ENCODE measurements around the gene FFAR1. TPM values are rescaled to one million over a fixed set of nuclear protein-coding genes. Genes with fewer than 3 reads are reported as not detected.

FFAR1 gene
- polyA plus RNA-seq, 3 donors from 2014 or later = not detected

DNA sequence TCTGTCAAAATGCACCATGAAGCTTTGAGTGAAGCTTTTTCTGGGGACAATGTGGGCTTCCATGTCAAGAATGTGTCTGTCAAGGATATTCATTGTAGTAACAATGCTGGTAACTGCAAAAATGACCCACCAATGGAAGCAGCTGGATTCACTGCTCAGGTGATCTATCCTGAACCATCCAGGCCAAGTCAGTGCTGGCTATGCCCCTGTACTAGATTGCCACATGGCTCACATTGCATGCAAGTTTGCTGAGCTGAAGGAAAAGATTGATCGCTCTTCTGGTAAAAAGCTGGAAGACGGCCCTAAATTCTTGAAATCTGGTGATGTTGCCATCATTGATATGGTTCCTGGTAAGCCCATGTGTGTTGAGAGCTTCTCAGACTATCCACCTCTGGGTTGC is 35.8 kb downstream of the FFAR1 start:
- Mint-ChIP-seq H3K4me1 (no peaks in the 10 kb centered on the region), H3K4me3 (no peak overlapping the region), H3K27me3 (ENCODE audit: low read depth in 3 of 3) (peaks cover 4 to 6% (median 6%) of the 10 kb centered on the region in 3 donors), H3K9me3 (peaks cover 0 to 5% (median 3%) of the 10 kb centered on the region in 6 donors), H3K36me3 (peaks cover 0 to 7% (median 0%) of the 10 kb centered on the region in 3 donors), H3K27ac (peak overlapping the region in 1 of 6 donors; percentile 46)
- no peak for DNase-seq

DNA sequence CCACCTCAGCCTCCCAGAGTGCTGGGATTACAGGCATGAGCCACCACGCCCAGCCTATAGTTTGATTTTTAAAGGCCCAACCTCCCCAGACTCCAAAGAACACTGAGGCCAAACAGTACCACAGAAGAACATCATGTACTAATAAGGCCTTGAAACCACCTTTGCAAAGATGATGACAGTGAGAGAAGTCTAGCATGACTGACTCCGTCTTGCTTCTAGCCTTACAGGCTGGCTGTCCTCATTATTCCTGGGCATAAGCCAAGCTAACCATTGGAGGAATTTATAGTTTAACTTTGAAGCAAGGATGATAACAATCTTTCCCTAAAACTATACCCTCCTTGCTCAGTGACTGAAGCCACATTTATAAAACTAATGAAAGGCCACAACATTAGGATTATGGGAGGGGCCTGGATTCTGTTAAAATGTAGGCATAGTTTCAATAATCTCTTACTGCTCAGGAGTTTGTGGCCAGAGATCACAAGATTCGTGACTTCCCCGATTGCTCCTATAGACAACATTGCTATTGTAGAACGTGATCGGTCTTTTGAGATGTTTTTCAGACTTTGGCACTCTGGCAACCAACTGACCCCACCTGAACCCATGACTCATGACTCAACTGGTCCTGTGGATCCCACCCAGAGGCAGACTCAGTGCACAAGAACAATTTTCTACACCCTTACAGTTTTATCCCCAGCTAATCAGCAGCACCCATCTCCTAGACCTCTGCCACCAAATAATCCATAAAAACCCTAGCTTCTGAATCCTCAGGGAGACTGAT is 40.8 kb downstream of the FFAR1 start:
- no peaks in the 10 kb centered on the region for H3K4me1 Mint-ChIP-seq
- H3K27me3 Mint-ChIP-seq (ENCODE audit: low read depth in 3 of 3) = peaks cover 0 to 4% (median 3%) of the 10 kb centered on the region in 3 donors
- DNase-seq = no peak
- H3K9me3 Mint-ChIP-seq = peaks cover 0 to 5% (median 3%) of the 10 kb centered on the region in 6 donors
- H3K36me3 Mint-ChIP-seq = peaks cover 0 to 4% (median 0%) of the 10 kb centered on the region in 3 donors
- no peak overlapping the region for H3K4me3 Mint-ChIP-seq
- no peak overlapping the region for H3K27ac Mint-ChIP-seq

DNA sequence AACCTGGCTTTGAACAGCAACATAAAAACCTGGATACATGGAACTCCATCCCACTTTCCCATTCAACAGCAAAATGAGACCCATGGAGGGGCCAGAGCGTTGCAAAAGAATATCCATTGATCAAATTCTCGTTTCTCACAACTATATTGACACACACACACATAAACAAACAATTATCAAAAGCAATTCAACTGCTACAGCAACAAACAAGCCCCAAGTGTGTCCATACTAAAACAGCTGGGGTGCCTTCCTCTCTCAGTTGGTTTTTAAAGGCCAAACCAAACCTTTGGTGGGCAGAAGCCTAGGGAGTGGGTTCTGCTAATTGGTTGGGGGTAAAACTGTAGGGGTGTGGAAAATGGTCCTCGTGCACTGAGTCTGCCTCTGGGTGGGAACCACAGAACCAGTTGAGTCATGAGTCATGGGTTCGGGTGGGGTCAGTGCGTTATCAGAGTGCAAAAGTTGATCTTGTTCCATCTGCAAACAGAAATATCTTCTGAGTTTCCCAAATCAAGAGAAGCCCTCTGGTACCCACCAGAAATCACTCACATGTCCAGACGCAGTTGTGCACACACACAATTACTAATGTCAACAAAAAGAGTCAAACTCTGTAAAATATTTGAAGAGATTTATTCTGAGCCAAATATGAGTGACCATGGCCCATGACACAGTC is 41.6 kb downstream of the FFAR1 start:
- peaks cover 0 to 4% (median 3%) of the 10 kb centered on the region in 3 donors for H3K27me3 Mint-ChIP-seq (ENCODE audit: low read depth in 3 of 3)
- peaks cover 0 to 4% (median 0%) of the 10 kb centered on the region in 3 donors for H3K36me3 Mint-ChIP-seq
- no peaks in the 10 kb centered on the region for H3K4me1 Mint-ChIP-seq
- H3K4me3 Mint-ChIP-seq = no peak overlapping the region
- no peak overlapping the region for H3K27ac Mint-ChIP-seq
- H3K9me3 Mint-ChIP-seq = peaks cover 0 to 5% (median 3%) of the 10 kb centered on the region in 6 donors
- no peak for DNase-seq

DNA sequence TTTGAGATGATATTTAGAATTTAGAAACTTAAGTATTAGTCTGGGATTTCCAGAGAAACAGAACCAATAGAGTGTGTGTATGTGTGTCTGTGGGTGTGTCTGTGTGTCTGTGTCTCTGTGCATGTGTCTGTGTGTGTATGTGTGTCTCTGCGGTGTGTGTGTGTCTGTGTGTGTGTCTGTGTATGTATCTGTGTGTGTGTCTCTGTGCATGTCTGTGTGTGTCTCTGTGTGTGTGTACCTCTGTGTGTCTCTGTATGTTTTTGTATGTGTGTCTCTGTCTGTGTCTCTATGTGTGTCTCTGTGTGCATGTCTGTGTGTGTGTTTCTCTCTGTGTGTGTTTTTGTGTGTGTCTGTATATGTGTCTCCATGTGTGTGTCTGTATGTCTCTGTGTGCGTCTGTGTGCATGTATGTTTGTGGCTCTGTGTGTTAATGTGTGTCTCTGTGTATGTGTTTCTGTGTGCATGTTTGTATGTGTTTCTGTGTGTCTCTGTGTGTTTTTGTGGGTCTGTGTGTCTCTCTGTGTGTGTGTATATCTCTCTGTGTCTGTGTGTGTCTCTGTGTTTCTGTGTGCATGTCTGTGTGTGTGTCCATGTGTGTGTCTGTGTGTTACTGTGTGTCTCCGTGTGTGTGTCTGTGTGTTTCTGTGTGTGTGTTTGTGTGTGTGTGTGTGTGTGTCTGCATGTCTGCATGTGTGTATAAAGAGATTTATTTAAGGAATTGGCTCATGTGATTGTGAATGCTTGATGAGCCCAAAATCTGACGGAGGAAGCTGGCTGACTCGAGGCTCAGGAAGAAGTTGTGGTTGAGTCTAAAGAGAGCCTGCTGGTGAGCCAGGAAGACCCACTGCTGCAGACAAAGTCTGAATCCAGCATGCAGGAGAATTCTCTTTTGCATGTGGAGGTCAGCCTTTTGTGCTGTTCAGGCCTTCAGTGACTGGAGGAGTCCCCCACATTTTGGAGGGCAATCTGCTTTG is 45.3 kb downstream of the FFAR1 start:
- Mint-ChIP-seq H3K36me3 (no peaks in the 10 kb centered on the region), H3K4me1 (no peaks in the 10 kb centered on the region), H3K27me3 (ENCODE audit: low read depth in 3 of 3) (peaks cover 0 to 5% (median 3%) of the 10 kb centered on the region in 3 donors), H3K9me3 (no peaks in the 10 kb centered on the region), H3K27ac (no peak overlapping the region), H3K4me3 (no peak overlapping the region)
- DNase-seq = no peak

DNA sequence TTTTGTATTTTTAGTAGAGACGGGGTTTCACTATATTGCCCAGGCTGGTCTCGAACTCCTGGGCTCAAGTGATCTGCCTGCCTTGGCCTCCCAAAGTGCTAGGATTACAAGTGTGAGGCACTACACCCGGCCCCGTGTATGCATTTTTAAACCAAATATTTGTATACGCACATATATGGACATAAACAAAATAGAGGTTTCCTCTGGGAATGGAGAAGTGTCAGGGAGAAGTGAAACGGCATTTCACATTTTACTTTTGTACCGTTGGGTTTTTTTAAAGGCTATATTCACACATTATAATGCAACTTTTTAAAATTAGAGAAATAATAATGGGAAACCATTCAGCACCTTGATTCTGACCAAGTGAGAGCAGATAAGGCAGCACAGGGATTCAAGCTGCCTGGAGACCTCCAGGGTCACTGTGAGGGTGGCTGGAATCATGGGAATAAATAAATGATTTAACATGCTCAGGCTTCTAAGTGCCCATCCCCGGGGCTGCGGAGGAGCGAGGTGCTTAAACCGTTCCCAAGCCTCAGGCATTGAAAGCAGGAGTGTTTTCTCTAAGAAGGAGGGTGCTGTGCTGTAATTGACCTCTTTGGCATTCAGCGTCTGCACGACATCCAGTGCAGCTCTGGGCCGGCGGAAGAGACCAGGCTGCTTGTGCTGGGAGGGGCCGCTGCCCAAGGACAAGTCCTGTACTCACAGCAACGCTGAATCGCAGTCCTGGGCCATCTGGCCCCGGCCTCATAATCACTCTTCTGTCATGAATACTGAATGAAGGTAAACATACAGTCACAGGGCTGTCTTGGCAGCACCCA is 47.9 kb downstream of the FFAR1 start:
- H3K4me1 Mint-ChIP-seq = no peaks in the 10 kb centered on the region
- no peak overlapping the region for H3K27ac Mint-ChIP-seq
- peaks cover 0 to 7% (median 4%) of the 10 kb centered on the region in 3 donors for H3K27me3 Mint-ChIP-seq (ENCODE audit: low read depth in 3 of 3)
- no peak overlapping the region for H3K4me3 Mint-ChIP-seq
- H3K9me3 Mint-ChIP-seq = no peaks in the 10 kb centered on the region
- DNase-seq = no peak
- no peaks in the 10 kb centered on the region for H3K36me3 Mint-ChIP-seq

DNA sequence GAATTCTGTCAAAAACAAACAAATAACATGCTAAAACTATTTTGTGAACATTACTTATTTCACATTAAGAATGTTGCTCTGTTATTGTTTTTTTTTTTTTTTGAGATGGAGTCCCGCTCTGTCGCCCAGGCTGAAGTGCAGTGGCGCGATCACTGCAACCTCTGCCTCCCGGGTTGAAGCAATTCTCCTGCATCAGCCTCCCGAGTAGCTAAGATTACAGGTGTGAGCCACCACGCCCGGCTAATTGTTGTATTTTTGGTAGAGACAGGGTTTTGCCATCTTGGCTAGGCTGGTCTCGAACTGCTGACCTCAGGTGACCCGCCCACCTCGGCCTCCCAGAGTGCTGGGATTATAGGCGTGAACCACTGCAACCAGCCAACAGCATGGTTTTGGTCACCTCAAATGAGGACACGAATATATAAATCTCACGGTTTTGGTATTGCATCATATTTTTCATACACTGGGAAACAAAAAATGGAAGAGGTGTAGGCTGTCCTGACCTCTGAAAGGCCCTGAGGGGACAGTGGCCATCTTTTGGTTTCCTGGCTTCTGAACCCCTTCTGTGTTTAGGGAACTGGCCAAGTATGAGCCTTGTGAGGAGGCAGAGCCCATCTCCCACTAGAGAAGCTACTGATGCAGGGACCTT is 48.7 kb downstream of the FFAR1 start:
- H3K27ac Mint-ChIP-seq = no peak overlapping the region
- H3K36me3 Mint-ChIP-seq = no peaks in the 10 kb centered on the region
- no peaks in the 10 kb centered on the region for H3K4me1 Mint-ChIP-seq
- H3K9me3 Mint-ChIP-seq = no peaks in the 10 kb centered on the region
- DNase-seq = no peak
- H3K4me3 Mint-ChIP-seq = no peak overlapping the region
- H3K27me3 Mint-ChIP-seq (ENCODE audit: low read depth in 3 of 3) = peaks cover 0 to 3% (median 2%) of the 10 kb centered on the region in 3 donors

DNA sequence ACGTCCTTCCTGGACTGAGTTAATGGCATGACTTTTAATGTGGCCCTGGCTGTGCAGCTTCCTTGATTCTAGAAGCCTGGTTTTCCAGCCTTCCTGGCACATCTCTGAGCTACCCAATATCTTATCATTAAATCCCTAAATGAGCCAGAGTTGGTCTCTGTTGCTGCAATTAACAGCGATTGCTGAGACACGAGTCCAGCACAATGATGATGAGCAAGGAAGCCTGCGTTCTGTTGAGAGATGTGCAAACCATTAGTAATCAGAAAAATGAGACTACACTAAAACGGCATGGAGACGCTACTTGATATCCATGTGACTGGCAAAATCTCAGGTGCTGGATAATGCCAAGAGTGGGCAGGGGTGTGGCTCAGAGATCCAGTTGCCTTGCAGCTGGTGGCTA is 49.4 kb downstream of the FFAR1 start:
- no peak overlapping the region for H3K27ac Mint-ChIP-seq
- no peaks in the 10 kb centered on the region for H3K4me1 Mint-ChIP-seq
- H3K27me3 Mint-ChIP-seq (ENCODE audit: low read depth in 3 of 3) = peaks cover 0 to 3% (median 2%) of the 10 kb centered on the region in 3 donors
- no peak overlapping the region for H3K4me3 Mint-ChIP-seq
- no peaks in the 10 kb centered on the region for H3K9me3 Mint-ChIP-seq
- no peak for DNase-seq
- H3K36me3 Mint-ChIP-seq = no peaks in the 10 kb centered on the region

Other genes with a start within 250 kb of the FFAR1 start
- not detected for gene FXYD3, start 232.1 kb upstream of the FFAR1 start, polyA plus RNA-seq
- gene LGI4, start 212.8 kb upstream of the FFAR1 start, polyA plus RNA-seq = not detected
- under 1 TPM in 2 of 3 donors, not detected in 1; 0.53 to 0.83 TPM for gene FXYD1, start 209.1 kb upstream of the FFAR1 start, polyA plus RNA-seq
- 1 to 10 TPM; 2.1 to 4.1 (median 2.5) TPM for gene FXYD7, start 204.6 kb upstream of the FFAR1 start, polyA plus RNA-seq
- 100 to 1,000 TPM; 262 to 427 (median 346) TPM for gene FXYD5, start 193.2 kb upstream of the FFAR1 start, polyA plus RNA-seq
- gene FAM187B, start 119.2 kb upstream of the FFAR1 start, polyA plus RNA-seq = not detected
- gene LSR, start 98.9 kb upstream of the FFAR1 start, polyA plus RNA-seq = 10 to 100 TPM in 2 of 3 donors, 1 to 10 TPM in 1; 5.3 to 14.2 (median 11.8) TPM
- 10 to 100 TPM in 1 of 3 donors, 1 to 10 TPM in 1, under 1 TPM in 1; 0.29 to 10.4 (median 7.6) TPM for gene USF2, start 78.9 kb upstream of the FFAR1 start, polyA plus RNA-seq
- 1 to 10 TPM in 1 of 3 donors, not detected in 2; 1.1 TPM for gene HAMP, start 65.4 kb upstream of the FFAR1 start, polyA plus RNA-seq
- gene MAG, start 55.7 kb upstream of the FFAR1 start, polyA plus RNA-seq = not detected
- gene CD22, start 18.7 kb upstream of the FFAR1 start, polyA plus RNA-seq = 1 to 10 TPM in 1 of 3 donors, under 1 TPM in 1, not detected in 1; 0.93 to 2.2 TPM
- gene FFAR3, start 10.6 kb downstream of the FFAR1 start, polyA plus RNA-seq = not detected
- not detected for gene GPR42, start 23.2 kb downstream of the FFAR1 start, polyA plus RNA-seq
- gene FFAR2, start 100.4 kb downstream of the FFAR1 start, polyA plus RNA-seq = 1 to 10 TPM in 1 of 3 donors, under 1 TPM in 2; 0.12 to 1.6 (median 0.15) TPM
- gene KRTDAP, start 142.6 kb downstream of the FFAR1 start, polyA plus RNA-seq = not detected
- gene DMKN, start 165.7 kb downstream of the FFAR1 start, polyA plus RNA-seq = 10 to 100 TPM in 2 of 3 donors, 1 to 10 TPM in 1; 5.0 to 24.5 (median 20.3) TPM
- gene SBSN, start 180.4 kb downstream of the FFAR1 start, polyA plus RNA-seq = not detected
- gene GAPDHS, start 185.6 kb downstream of the FFAR1 start, polyA plus RNA-seq = not detected
- gene TMEM147, start 197.7 kb downstream of the FFAR1 start, polyA plus RNA-seq = 100 to 1,000 TPM; 117 to 184 (median 151) TPM
- not detected for gene ATP4A, start 215.8 kb downstream of the FFAR1 start, polyA plus RNA-seq
- gene PMIS2, start 238.3 kb downstream of the FFAR1 start, polyA plus RNA-seq = not detected